Left renal cortex interstitium (tissue), 4 donors: ENCODE data around the gene CCPG1. TPM values are rescaled to one million over a fixed set of nuclear protein-coding genes. Genes with fewer than 3 reads are reported as not detected.

ENCODE experiments used
- DNase-seq, 4 donors: peaks; one replicate each; pipeline ENCODE4 v3.0.0-alpha.2; 2013; ENCODE audit warnings: low read depth in 4 of 4, low spot score in 2 of 4, missing footprints in 1 of 4
- polyA plus RNA-seq, 4 donors: library from polyadenylated mRNA; unstranded; fragments of 120-200 nt; gene quantifications; one replicate each; pipeline ENCODE4 v1.2.1, GENCODE V29; 2013; ENCODE audit not compliant: insufficient read length in 4 of 4

CCPG1 gene
- polyA plus RNA-seq, 4 donors, result 45.6 to 61.4 (median 55.4) TPM

GRCh38 chr15:55320238-55320550 lies 88.0 kb downstream of the CCPG1 start:
- no peak for DNase-seq

- no peak for DNase-seq
Measured at GRCh38 chr15:55319537-55320237, 88.5 kb downstream of the CCPG1 start.

- DNase-seq, result peak; percentile 78 to 88 (median 86)
Measured at GRCh38 chr15:55318588-55319494, 89.3 kb downstream of the CCPG1 start, which contains the start of the genes PIGB and PIGBOS1. PIGB (plus strand) TSS chr15:55319222; CDS start chr15:55319251, 29 bp downstream. PIGBOS1 (minus strand) TSS chr15:55319123; CDS start chr15:55317792, 1,331 bp downstream.

Other genes starting within 250 kb of the CCPG1 start
- gene RSL24D1, start 211.4 kb downstream of the CCPG1 start, polyA plus RNA-seq, result 100 to 1,000 TPM in 3 of 4 donors, 10 to 100 TPM in 1; 99.7 to 146 (median 134) TPM
- gene RAB27A, start 118.5 kb downstream of the CCPG1 start, polyA plus RNA-seq, result 10 to 100 TPM; 15.5 to 19.2 (median 18.2) TPM
- 10 to 100 TPM; 15.7 to 17.3 (median 16.9) TPM for gene PIGBOS1, start 89.2 kb downstream of the CCPG1 start, polyA plus RNA-seq
- 10 to 100 TPM; 18.4 to 25.2 (median 20.1) TPM for gene PIGB, start 89.1 kb downstream of the CCPG1 start, polyA plus RNA-seq
- 1 to 10 TPM; 5.9 to 7.7 (median 6.9) TPM for gene PIERCE2, start 136 bp upstream of the CCPG1 start, polyA plus RNA-seq
- gene DNAAF4, start 99.9 kb upstream of the CCPG1 start, polyA plus RNA-seq, result 10 to 100 TPM in 2 of 4 donors, 1 to 10 TPM in 2; 9.0 to 12.4 (median 10.7) TPM
- gene PYGO1, start 180.0 kb upstream of the CCPG1 start, polyA plus RNA-seq, result 10 to 100 TPM; 13.3 to 16.8 (median 14.8) TPM